Fibroblast of pulmonary artery (primary cell): ENCODE data around the gene SMYD3.
A peak's percentile ranks its signal among the peaks of the same experiment; 100 is the strongest.
"Not testable (repeated sequence)": the region's sequence is repeated elsewhere in the genome, so short reads cannot be mapped to it uniquely, and the experiment has no call there.

Source experiments
- DNase-seq: peaks from one replicate; pipeline ENCODE4 v3.0.0-alpha.2; 2010; ENCODE audit warnings: low read depth
- H3K4me3 ChIP-seq: replicated peaks from 2 replicates; pipeline ENCODE4 v1.5.1; 2011; ENCODE audit warnings: low read depth, mild to moderate bottlenecking, control low read depth, low read length, moderate library complexity
- TF ChIP-seq, protein P1 (sequence below): IDR thresholded peaks from 2 replicates; pipeline ENCODE4 v1.5.1; 2011; ENCODE audit warnings: mild to moderate bottlenecking, control low read depth, low read length, inconsistent platforms; ENCODE audit errors: missing control alignments

SMYD3 gene

DNA sequence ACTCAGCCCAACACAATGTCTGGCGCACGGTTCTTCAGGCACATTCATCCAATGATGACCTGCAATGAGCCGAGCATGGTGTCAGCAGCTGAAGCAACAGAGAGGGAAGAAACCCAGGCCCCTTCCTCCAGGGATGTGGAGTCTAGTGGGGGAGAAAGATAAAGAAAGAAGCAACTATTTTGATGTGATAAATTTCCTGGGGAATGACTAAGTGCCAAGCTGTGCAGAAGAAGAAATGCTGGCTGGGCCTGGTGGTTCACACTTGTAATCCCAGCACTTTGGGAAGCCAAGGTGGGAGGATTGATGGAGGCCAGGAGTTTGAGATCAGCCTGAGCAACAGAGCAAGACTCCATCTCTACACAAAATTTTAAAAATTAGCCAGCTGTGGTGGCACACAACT, 790.5 kb downstream of the SMYD3 start:
- DNase-seq = peak; percentile 3
- H3K4me3 ChIP-seq = no peak overlapping the region
- TF ChIP-seq, protein P1, sequence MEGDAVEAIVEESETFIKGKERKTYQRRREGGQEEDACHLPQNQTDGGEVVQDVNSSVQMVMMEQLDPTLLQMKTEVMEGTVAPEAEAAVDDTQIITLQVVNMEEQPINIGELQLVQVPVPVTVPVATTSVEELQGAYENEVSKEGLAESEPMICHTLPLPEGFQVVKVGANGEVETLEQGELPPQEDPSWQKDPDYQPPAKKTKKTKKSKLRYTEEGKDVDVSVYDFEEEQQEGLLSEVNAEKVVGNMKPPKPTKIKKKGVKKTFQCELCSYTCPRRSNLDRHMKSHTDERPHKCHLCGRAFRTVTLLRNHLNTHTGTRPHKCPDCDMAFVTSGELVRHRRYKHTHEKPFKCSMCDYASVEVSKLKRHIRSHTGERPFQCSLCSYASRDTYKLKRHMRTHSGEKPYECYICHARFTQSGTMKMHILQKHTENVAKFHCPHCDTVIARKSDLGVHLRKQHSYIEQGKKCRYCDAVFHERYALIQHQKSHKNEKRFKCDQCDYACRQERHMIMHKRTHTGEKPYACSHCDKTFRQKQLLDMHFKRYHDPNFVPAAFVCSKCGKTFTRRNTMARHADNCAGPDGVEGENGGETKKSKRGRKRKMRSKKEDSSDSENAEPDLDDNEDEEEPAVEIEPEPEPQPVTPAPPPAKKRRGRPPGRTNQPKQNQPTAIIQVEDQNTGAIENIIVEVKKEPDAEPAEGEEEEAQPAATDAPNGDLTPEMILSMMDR = no peak

DNA sequence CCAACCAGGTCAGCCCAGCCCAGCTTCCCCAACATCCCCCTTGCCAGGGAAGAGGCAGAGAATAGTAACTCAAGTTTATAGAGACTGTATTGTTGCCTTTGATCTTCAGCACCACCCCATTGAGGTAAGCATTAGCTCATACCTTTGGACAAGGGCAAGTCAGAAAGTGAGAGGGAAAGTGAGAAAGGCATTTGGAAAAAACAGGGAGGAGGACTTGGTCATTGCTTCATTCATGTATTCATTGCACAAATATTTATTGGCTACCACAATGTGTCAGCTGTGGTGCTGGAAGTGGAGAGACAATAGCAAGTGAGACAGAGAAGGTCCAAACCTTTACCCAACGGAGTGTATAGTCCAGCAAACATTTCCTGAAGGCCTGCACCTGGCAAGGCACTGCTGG, 791.1 kb downstream of the SMYD3 start:
- TF ChIP-seq, protein P1 = no peak
- no peak overlapping the region for H3K4me3 ChIP-seq
- DNase-seq = peak; percentile 87

DNA sequence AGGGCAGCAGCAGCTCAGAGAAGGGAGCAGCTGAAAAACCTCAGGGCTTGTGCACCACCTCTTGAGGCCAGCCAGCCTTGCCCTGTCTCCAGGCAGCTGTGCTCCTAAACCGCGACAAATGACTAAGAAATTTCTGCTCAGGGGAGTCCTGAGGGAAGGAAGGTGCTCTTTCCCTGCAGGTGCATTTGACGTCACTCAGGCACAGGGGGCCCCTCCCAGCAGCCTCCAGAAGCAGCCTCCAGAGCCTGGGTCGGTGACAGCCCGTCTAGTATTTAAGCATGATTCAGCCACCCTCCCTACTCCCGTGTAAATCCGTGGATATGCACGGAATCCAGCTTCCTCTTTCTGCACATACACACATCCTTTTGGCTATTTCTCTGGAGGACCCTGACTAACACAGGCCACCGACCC, 791.8 kb downstream of the SMYD3 start:
- peak; percentile 34 for DNase-seq
- TF ChIP-seq, protein P1 = no peak
- H3K4me3 ChIP-seq = no peak overlapping the region

DNA sequence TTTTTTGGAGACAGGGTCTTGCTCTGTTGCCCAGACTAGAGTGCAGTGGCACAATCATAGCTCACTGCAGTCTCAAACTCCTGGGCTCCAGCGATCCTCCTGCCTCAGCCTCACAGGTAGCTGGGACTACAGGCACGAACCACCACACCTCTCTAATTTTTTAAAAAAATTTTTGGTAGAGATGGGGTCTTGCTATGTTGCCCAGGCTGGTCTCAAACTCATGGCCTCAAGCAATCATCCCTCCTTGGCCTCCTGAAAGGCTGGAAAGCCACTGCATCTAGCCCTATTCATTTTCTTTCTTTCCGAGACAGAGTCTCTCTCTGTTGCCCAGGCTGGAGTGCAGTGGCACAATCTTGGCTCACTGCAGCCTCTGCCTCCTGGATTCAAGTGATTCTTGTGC, 793.1 kb downstream of the SMYD3 start:
- DNase-seq, H3K4me3 ChIP-seq: not testable (repeated sequence)

DNA sequence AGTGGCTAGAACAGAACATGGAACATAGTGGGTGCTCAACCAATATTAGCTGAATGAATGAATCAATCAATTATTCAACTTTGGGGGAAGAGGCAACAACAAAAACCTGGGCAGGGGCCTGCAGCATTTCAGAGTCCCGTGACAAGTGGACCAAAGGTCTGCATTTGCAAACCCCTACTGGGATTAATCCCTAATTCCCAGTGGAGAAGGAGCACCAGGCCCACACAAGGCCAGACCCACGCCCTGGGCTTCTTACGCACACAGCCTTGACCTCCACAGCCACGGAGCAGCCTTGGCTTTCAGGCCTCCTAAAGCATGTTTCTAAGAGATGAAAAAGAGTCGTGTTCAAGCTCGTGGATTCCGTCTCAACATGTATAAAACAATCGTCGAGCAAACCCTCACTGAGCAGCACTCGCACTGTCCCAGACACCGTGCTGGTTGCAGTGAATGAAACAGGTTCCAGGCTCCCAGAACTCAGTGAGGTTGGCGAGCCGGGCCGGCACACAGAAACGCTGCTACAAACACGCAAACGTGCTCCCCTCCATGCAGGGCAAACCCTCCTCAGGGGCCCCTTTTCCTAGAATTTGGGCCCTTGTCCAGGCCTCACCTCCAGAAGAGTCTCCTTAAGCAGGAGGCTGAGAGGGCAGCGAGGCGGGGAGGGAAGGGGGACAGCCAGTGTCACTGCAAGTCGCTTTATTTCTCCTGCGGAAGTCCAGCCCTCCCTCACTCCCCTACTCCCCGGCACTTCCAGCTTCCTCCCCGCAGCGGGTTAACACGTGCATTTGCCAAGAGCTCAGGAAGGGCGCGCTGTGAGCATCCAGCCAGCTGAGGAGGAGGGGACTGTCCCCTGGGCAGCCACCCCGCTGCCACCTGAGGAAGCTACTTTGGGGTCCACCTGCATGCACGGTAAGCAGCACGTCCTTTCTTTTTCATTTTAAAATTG, 795.8 kb downstream of the SMYD3 start:
- H3K4me3 ChIP-seq = no peak overlapping the region
- TF ChIP-seq, protein P1 = no peak
- no peak for DNase-seq

DNA sequence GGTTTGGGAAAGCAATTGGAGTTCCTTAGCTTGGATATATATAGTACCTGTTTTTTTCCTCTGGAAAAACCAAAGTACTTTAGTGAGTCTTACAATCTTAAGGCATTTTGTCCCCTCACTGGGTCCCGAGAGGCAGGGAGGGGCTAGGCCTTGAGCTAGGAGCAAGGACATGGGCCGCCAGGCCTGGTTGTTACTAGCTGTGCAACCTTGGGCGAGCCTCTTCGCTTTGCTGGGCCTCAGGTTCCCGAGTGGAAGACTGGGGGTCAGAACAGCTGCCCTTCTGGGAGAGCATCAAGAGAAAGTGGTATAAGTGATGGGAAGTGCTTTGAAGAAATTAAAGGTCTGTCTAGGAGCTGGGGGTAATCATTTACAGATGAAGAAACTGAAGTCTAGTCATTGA, 799.1 kb downstream of the SMYD3 start:
- no peak overlapping the region for H3K4me3 ChIP-seq
- DNase-seq = no peak
- TF ChIP-seq, protein P1 = no peak

DNA sequence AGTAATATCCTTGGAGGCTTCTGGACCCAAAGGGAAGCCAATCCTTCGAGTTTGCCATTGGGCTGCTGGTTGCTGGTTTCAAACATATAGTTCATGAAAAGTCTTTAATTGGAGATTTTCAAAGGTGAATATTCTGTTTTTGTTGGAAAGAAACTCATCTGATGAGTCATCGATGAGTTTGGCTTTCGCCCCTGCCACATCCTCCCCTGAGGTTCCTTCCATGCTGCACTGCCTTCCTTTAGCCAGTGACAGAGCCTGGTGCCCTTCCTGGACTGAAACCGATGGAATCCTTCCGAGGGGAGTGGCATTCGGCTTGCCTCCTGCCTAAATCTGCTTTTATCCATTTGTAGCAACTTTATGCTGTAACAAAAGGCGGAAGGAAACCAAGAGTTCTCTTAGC, 802.3 kb downstream of the SMYD3 start:
- DNase-seq = peak; percentile 39

More for the DNA sequence above, 802.3 kb downstream of the SMYD3 start:
- TF ChIP-seq, protein P1 = no peak
- no peak overlapping the region for H3K4me3 ChIP-seq
